ENCODE results near the gene HHATL. TPM values are rescaled to one million over a fixed set of nuclear protein-coding genes. Genes with fewer than 3 reads are reported as not detected.

HHATL gene
- total and polyA plus RNA-seq, 10 of the 15 experiments (the other 5 are each of a cell fraction or from before 2014, with no cell fraction given) = not detected

GRCh38 chr3:42709621-42710020 is 7.0 kb upstream of the HHATL start (continued):
- no peak for TF ChIP-seq BCL3 (IDR thresholded peaks at IDR 0.05; ENCODE audit: borderline replicate concordance, insufficient read depth, low read depth, low read length, poor library complexity, severe bottlenecking)
- TF ChIP-seq KDM1A (IDR thresholded peaks at IDR 0.05; ENCODE audit: borderline replicate concordance) = no peak
- TF ChIP-seq ZSCAN29 (IDR thresholded peaks at IDR 0.05) = no peak
- TF ChIP-seq TAF1 (IDR thresholded peaks at IDR 0.05; ENCODE audit: borderline replicate concordance, low read depth, low read length) = no peak

GRCh38 chr3:42708611-42709151 is 6.1 kb upstream of the HHATL start:
- Histone ChIP-seq H3K36me3 (ENCODE audit: control insufficient read depth in 2 of 2, insufficient read depth in 2 of 2, low read length in 1 of 2) (no peaks in the 10 kb centered on the region), H4K20me1 (ENCODE audit: control insufficient read depth, insufficient read depth) (no peaks in the 10 kb centered on the region), H3K9ac (ENCODE audit: control insufficient read depth, insufficient read depth, low read length) (no peak overlapping the region), H3K4me3 (no peak overlapping the region), H3K27me3 (replicated peaks in 1 of 2; ENCODE audit: control insufficient read depth in 2 of 2, insufficient read depth in 2 of 2, low read length in 1 of 2) (no peaks in the 10 kb centered on the region; a peak in 3 of 4 replicates), H3K9me3 (replicated peaks; ENCODE audit: control insufficient read depth, insufficient read depth, low read length) (no peaks in the 10 kb centered on the region), H3K79me2 (ENCODE audit: control insufficient read depth, insufficient read depth, low read length) (no peaks in the 10 kb centered on the region), H3K4me2 (ENCODE audit: control insufficient read depth, insufficient read depth) (no peak overlapping the region), H2AFZ (ENCODE audit: control insufficient read depth, low read depth, low read length) (no peak overlapping the region), H3K4me1 (ENCODE audit: control insufficient read depth, insufficient read depth, low read length) (no peaks in the 10 kb centered on the region), H3K27ac (ENCODE audit: control insufficient read depth, insufficient read depth) (no peak overlapping the region)
- DNase-seq (ENCODE audit: low read depth, low spot score) (no peak), ATAC-seq (no peak), FAIRE-seq (no peak)
- CTCF ChIA-PET = no interaction called here
- intact Hi-C loops (cut with micrococcal nuclease; ENCODE audit: unreplicated experiment) (no loop called here), in situ Hi-C loops (cut with MboI) (no loop called here)
- RAD21 ChIA-PET (ENCODE audit: unreplicated experiment) = no interaction called here
- WGBS (ENCODE audit: insufficient coverage, insufficient replicate concordance, low lambda C conversion rate, missing lambda C conversion rate) = 32% methylated on average over 10 of the region's 10 CpGs
- POLR2A ChIA-PET = no interaction called here
- no TSS peak for BruUV-seq (replicated peaks)
- SMC1A ChIA-PET (ENCODE audit: uncharacterized antibody, unreplicated experiment) = no interaction called here
- TF ChIP-seq CHD1 (IDR thresholded peaks at IDR 0.05; ENCODE audit: low read depth, low read length) = no peak
- no peak for TF ChIP-seq MYB (IDR thresholded peaks at IDR 0.05; ENCODE audit: borderline replicate concordance, low read depth, low read length)
- no peak for TF ChIP-seq BHLHE40 (IDR thresholded peaks at IDR 0.05; ENCODE audit: borderline replicate concordance in 1 of 2, low read depth in 2 of 2, low read length in 1 of 2)
- TF ChIP-seq TBL1XR1 (IDR thresholded peaks at IDR 0.05; ENCODE audit: low read depth, low read length) = no peak
- no peak for TF ChIP-seq NFYB (IDR thresholded peaks at IDR 0.05; ENCODE audit: insufficient read depth, low read depth, low read length)
- TF ChIP-seq BCL11A (IDR thresholded peaks at IDR 0.05; ENCODE audit: low read depth, low read length) = no peak
- TF ChIP-seq ATF2 (IDR thresholded peaks at IDR 0.05; ENCODE audit: low read length) = no peak
- TF ChIP-seq FOXM1 (IDR thresholded peaks at IDR 0.05; ENCODE audit: low read depth, low read length) = no peak
- TF ChIP-seq MXI1 (IDR thresholded peaks at IDR 0.05; ENCODE audit: low read depth, low read length) = no peak
- TF ChIP-seq WRNIP1 (IDR thresholded peaks at IDR 0.05; ENCODE audit: borderline replicate concordance, low read depth, low read length) = no peak
- TF ChIP-seq BCLAF1 (IDR thresholded peaks at IDR 0.05) = no peak
- no peak for TF ChIP-seq ZBTB33 (IDR thresholded peaks at IDR 0.05)
